HEK293 (cell line): ENCODE results near the gene CEP350.

Experiments
- GLIS2 ChIP-seq: fragments of 450-650 bp; formaldehyde crosslinking; IDR thresholded peaks from 2 replicates; pipeline ENCODE4 v1.5.1; 2016; ENCODE audit warnings: missing biosample characterization, missing genetic modification characterization
- KLF16 ChIP-seq: fragments of 450-650 bp; formaldehyde crosslinking; IDR thresholded peaks from 2 replicates; pipeline ENCODE4 v1.5.1; 2017; ENCODE audit warnings: missing biosample characterization, missing genetic modification characterization
- KLF9 ChIP-seq: fragments of 450-650 bp; formaldehyde crosslinking; IDR thresholded peaks from 2 replicates; pipeline ENCODE4 v1.5.1; 2016; ENCODE audit warnings: missing biosample characterization, missing genetic modification characterization, low read depth
- MZF1 ChIP-seq: fragments of 450-650 bp; formaldehyde crosslinking; IDR thresholded peaks from 2 replicates; pipeline ENCODE4 v1.5.1; 2017; ENCODE audit warnings: missing biosample characterization, missing genetic modification characterization, borderline replicate concordance
- OSR2 ChIP-seq: fragments of 450-650 bp; formaldehyde crosslinking; IDR thresholded peaks from 2 replicates; pipeline ENCODE4 v1.5.1; 2016; ENCODE audit warnings: missing biosample characterization, missing genetic modification characterization
- REPIN1 ChIP-seq: fragments of 450-650 bp; formaldehyde crosslinking; IDR thresholded peaks from 2 replicates; pipeline ENCODE4 v1.5.1; 2017; ENCODE audit warnings: missing biosample characterization, missing genetic modification characterization, low read depth
- SCRT1 ChIP-seq: fragments of 450-650 bp; formaldehyde crosslinking; IDR thresholded peaks from 2 replicates; pipeline ENCODE4 v1.5.1; 2016; ENCODE audit warnings: missing biosample characterization, missing genetic modification characterization, borderline replicate concordance
- SP7 ChIP-seq: fragments of 450-650 bp; formaldehyde crosslinking; IDR thresholded peaks from 2 replicates; pipeline ENCODE4 v1.5.1; 2016; ENCODE audit warnings: missing biosample characterization, missing genetic modification characterization
- ZBTB26 ChIP-seq: fragments of 450-650 bp; formaldehyde crosslinking; optimal IDR thresholded peaks from 2 replicates; pipeline ENCODE3; 2016; ENCODE audit warnings: missing biosample characterization, mild to moderate bottlenecking, missing genetic modification characterization
- ZNF10 ChIP-seq: fragments of 450-650 bp; formaldehyde crosslinking; IDR thresholded peaks from 2 replicates; pipeline ENCODE4 v1.5.1; 2017; ENCODE audit warnings: missing biosample characterization, missing genetic modification characterization
- ZNF112 ChIP-seq: fragments of 450-650 bp; formaldehyde crosslinking; IDR thresholded peaks from 2 replicates; pipeline ENCODE4 v1.5.0; 2017; ENCODE audit warnings: missing biosample characterization, missing genetic modification characterization
- ZNF19 ChIP-seq: fragments of 450-650 bp; formaldehyde crosslinking; IDR thresholded peaks from 2 replicates; pipeline ENCODE4; 2016; ENCODE audit warnings: missing biosample characterization, missing genetic modification characterization, low read depth
- ZNF202 ChIP-seq: fragments of 450-650 bp; formaldehyde crosslinking; IDR thresholded peaks from 2 replicates; pipeline ENCODE4 v1.5.1; 2016; ENCODE audit warnings: missing biosample characterization, missing genetic modification characterization, borderline replicate concordance
- ZNF214 ChIP-seq: fragments of 450-650 bp; formaldehyde crosslinking; IDR thresholded peaks from 2 replicates; pipeline ENCODE4 v1.5.1; 2017; ENCODE audit warnings: missing biosample characterization, mild to moderate bottlenecking, missing genetic modification characterization, borderline replicate concordance
- ZNF292 ChIP-seq: fragments of 450-650 bp; formaldehyde crosslinking; IDR thresholded peaks from 2 replicates; pipeline ENCODE4 v1.5.1; 2016; ENCODE audit warnings: low read depth, missing biosample characterization, missing genetic modification characterization, borderline replicate concordance
- ZNF324 ChIP-seq: fragments of 450-650 bp; formaldehyde crosslinking; IDR thresholded peaks from 2 replicates; pipeline ENCODE4 v1.5.1; 2016; ENCODE audit warnings: missing biosample characterization, missing genetic modification characterization
- ZNF341 ChIP-seq: fragments of 450-650 bp; formaldehyde crosslinking; IDR thresholded peaks from 2 replicates; pipeline ENCODE4; 2016; ENCODE audit warnings: low read depth, missing biosample characterization, missing genetic modification characterization
- ZNF362 ChIP-seq: fragments of 450-650 bp; formaldehyde crosslinking; IDR thresholded peaks from 2 replicates; pipeline ENCODE4 v1.5.1; 2016; ENCODE audit warnings: missing biosample characterization, missing genetic modification characterization
- ZNF510 ChIP-seq: fragments of 450-650 bp; formaldehyde crosslinking; IDR thresholded peaks from 2 replicates; pipeline ENCODE4 v1.5.1; 2018; ENCODE audit warnings: mild to moderate bottlenecking, missing genetic modification characterization, missing biosample characterization; ENCODE audit not compliant: insufficient replicate concordance
- ZNF529 ChIP-seq: fragments of 450-650 bp; formaldehyde crosslinking; IDR thresholded peaks from 2 replicates; pipeline ENCODE4 v1.5.1; 2017; ENCODE audit warnings: missing genetic modification characterization, missing biosample characterization; ENCODE audit not compliant: insufficient replicate concordance
- ZNF660 ChIP-seq: fragments of 450-650 bp; IDR thresholded peaks from 2 replicates; pipeline ENCODE4 v1.5.1; 2018; ENCODE audit warnings: missing biosample characterization, mild to moderate bottlenecking, missing genetic modification characterization
- ZNF704 ChIP-seq: fragments of 450-650 bp; formaldehyde crosslinking; IDR thresholded peaks from 2 replicates; pipeline ENCODE4 v1.5.1; 2016; ENCODE audit warnings: missing biosample characterization, missing genetic modification characterization
- ZNF768 ChIP-seq: fragments of 450-650 bp; formaldehyde crosslinking; IDR thresholded peaks from 2 replicates; pipeline ENCODE4 v1.5.1; 2018; ENCODE audit warnings: missing biosample characterization, mild to moderate bottlenecking, missing genetic modification characterization
- ZNF791 ChIP-seq: fragments of 450-650 bp; formaldehyde crosslinking; IDR thresholded peaks from 2 replicates; pipeline ENCODE4 v1.5.1; 2016; ENCODE audit warnings: missing biosample characterization, missing genetic modification characterization
- ZNF843 ChIP-seq: fragments of 450-650 bp; formaldehyde crosslinking; IDR thresholded peaks from 2 replicates; pipeline ENCODE4 v1.5.1; 2016; ENCODE audit warnings: missing biosample characterization, missing genetic modification characterization
- ZSCAN16 ChIP-seq: fragments of 450-650 bp; formaldehyde crosslinking; IDR thresholded peaks from 2 replicates; pipeline ENCODE4 v1.5.1; 2016; ENCODE audit warnings: missing biosample characterization, missing genetic modification characterization
- TF ChIP-seq, protein P1 (sequence below): fragments of 450-650 bp; formaldehyde crosslinking; IDR thresholded peaks from 2 replicates; pipeline ENCODE4; 2016; ENCODE audit warnings: missing biosample characterization, missing genetic modification characterization
- TF ChIP-seq, protein P2 (sequence below): fragments of 450-650 bp; formaldehyde crosslinking; IDR thresholded peaks from 2 replicates; pipeline ENCODE4 v1.5.1; 2016; ENCODE audit warnings: missing biosample characterization, missing genetic modification characterization
- TF ChIP-seq, protein P3 (sequence below): fragments of 450-650 bp; formaldehyde crosslinking; IDR thresholded peaks from 2 replicates; pipeline ENCODE4 v1.5.1; 2017; ENCODE audit warnings: missing biosample characterization, missing genetic modification characterization

Gene CEP350

GRCh38 chr1:180154325-180155181 is 199.9 kb downstream of the CEP350 start, which contains the start of gene QSOX1 (continued):
- no peak for TF ChIP-seq OSR2
- TF ChIP-seq ZNF768 (tag by site-specific recombination): peak; percentile 7; the same call in 1 of the 2 replicates
- TF ChIP-seq SP7: 0 out of 2 replicates have a peak, but pooled peaks have one; percentile 30
- no peak for TF ChIP-seq ZNF510 (tag by site-specific recombination)
- TF ChIP-seq, protein P1, sequence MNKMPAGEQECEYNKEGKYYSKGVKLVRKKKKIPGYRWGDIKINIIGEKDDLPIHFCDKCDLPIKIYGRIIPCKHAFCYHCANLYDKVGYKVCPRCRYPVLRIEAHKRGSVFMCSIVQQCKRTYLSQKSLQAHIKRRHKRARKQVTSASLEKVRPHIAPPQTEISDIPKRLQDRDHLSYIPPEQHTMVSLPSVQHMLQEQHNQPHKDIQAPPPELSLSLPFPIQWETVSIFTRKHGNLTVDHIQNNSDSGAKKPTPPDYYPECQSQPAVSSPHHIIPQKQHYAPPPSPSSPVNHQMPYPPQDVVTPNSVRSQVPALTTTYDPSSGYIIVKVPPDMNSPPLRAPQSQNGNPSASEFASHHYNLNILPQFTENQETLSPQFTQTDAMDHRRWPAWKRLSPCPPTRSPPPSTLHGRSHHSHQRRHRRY (tag by site-specific recombination): no peak
- TF ChIP-seq GLIS2 (tag by site-specific recombination): peak; percentile 17; the same call in 1 of the 2 replicates
- TF ChIP-seq ZBTB26 (tag by site-specific recombination): peak; percentile 87
- TF ChIP-seq ZNF202: no peak
- no peak for TF ChIP-seq ZNF292 (tag by site-specific recombination)
- TF ChIP-seq ZNF843 (tag by site-specific recombination): 0 out of 2 replicates have a peak, but pooled peaks have one; percentile 17
- TF ChIP-seq KLF9 (tag by site-specific recombination): peak; percentile 22
- no peak for TF ChIP-seq ZNF362 (tag by site-specific recombination)
- no peak for TF ChIP-seq ZNF214
- TF ChIP-seq ZNF19 (tag by site-specific recombination): no peak
- TF ChIP-seq ZNF341: peak; percentile 86
- 0 out of 2 replicates have a peak, but pooled peaks have one; percentile 50 for TF ChIP-seq REPIN1 (tag by site-specific recombination)
- TF ChIP-seq ZNF10 (tag by site-specific recombination): peak; percentile 66; the same call in 1 of the 2 replicates
- TF ChIP-seq ZNF324 (tag by site-specific recombination): 0 out of 2 replicates have a peak, but pooled peaks have one; percentile 16
- TF ChIP-seq MZF1 (tag by site-specific recombination): peak; percentile 84; the same call in 1 of the 2 replicates
- TF ChIP-seq, protein P2, sequence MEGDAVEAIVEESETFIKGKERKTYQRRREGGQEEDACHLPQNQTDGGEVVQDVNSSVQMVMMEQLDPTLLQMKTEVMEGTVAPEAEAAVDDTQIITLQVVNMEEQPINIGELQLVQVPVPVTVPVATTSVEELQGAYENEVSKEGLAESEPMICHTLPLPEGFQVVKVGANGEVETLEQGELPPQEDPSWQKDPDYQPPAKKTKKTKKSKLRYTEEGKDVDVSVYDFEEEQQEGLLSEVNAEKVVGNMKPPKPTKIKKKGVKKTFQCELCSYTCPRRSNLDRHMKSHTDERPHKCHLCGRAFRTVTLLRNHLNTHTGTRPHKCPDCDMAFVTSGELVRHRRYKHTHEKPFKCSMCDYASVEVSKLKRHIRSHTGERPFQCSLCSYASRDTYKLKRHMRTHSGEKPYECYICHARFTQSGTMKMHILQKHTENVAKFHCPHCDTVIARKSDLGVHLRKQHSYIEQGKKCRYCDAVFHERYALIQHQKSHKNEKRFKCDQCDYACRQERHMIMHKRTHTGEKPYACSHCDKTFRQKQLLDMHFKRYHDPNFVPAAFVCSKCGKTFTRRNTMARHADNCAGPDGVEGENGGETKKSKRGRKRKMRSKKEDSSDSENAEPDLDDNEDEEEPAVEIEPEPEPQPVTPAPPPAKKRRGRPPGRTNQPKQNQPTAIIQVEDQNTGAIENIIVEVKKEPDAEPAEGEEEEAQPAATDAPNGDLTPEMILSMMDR: no peak
- TF ChIP-seq ZNF529: no peak
- TF ChIP-seq ZNF791: no peak
- no peak for TF ChIP-seq SCRT1
- TF ChIP-seq, protein P3, sequence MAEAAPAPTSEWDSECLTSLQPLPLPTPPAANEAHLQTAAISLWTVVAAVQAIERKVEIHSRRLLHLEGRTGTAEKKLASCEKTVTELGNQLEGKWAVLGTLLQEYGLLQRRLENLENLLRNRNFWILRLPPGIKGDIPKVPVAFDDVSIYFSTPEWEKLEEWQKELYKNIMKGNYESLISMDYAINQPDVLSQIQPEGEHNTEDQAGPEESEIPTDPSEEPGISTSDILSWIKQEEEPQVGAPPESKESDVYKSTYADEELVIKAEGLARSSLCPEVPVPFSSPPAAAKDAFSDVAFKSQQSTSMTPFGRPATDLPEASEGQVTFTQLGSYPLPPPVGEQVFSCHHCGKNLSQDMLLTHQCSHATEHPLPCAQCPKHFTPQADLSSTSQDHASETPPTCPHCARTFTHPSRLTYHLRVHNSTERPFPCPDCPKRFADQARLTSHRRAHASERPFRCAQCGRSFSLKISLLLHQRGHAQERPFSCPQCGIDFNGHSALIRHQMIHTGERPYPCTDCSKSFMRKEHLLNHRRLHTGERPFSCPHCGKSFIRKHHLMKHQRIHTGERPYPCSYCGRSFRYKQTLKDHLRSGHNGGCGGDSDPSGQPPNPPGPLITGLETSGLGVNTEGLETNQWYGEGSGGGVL (tag by site-specific recombination): peak; percentile 21; the same call in 1 of the 2 replicates
- no peak for TF ChIP-seq ZSCAN16 (tag by site-specific recombination)
- TF ChIP-seq ZNF112: no peak
- peak; percentile 45; the same call in 1 of the 2 replicates for TF ChIP-seq KLF16 (tag by site-specific recombination)
- TF ChIP-seq ZNF660: peak; percentile 46; the same call in 1 of the 2 replicates
- no peak for TF ChIP-seq ZNF704
